HG03066 (cell line): ENCODE measurements around the gene AHSG.
"Not testable (repeated sequence)": the region's sequence is repeated elsewhere in the genome, so short reads cannot be mapped to it uniquely, and the experiment has no call there.

Experiments
- ATAC-seq: cut with Tn5 transposase; IDR thresholded peaks from one replicate; pipeline ENCODE4 v1.9.1; 2021; ENCODE audit warnings: low read depth; ENCODE audit not compliant: unreplicated experiment

The AHSG gene

GRCh38 chr3:186612721-186613636, at the start of gene AHSG:
AHSG (plus strand) TSS chr3:186613060; CDS start chr3:186613142, 82 bp downstream.
- no peak for ATAC-seq

- ATAC-seq = no peak
Measured at GRCh38 chr3:186564586-186564985, 48.3 kb upstream of the AHSG start.

- no peak for ATAC-seq
Measured at GRCh38 chr3:186566772-186567071, 46.1 kb upstream of the AHSG start.

GRCh38 chr3:186567072-186567921, 45.6 kb upstream of the AHSG start, which contains the start of gene TBCCD1:
TBCCD1 (minus strand) TSS chr3:186567339; CDS start chr3:186564329, 3,010 bp downstream.
- ATAC-seq = peak; percentile 34

GRCh38 chr3:186569361-186569760, 43.5 kb upstream of the AHSG start:
- ATAC-seq = not testable (repeated sequence)

- ATAC-seq = no peak
Measured at GRCh38 chr3:186569779-186570095, 43.1 kb upstream of the AHSG start.

GRCh38 chr3:186570096-186570940, 42.5 kb upstream of the AHSG start, which contains the start of gene DNAJB11:
DNAJB11 (plus strand) TSS chr3:186570720; CDS start chr3:186570898, 178 bp downstream.
- peak; percentile 85 for ATAC-seq

GRCh38 chr3:186570941-186571643, 41.8 kb upstream of the AHSG start:
- ATAC-seq = no peak

GRCh38 chr3:186571644-186572013, 41.2 kb upstream of the AHSG start:
- no peak for ATAC-seq

- no peak for ATAC-seq
Measured at GRCh38 chr3:186577521-186577920, 35.3 kb upstream of the AHSG start.

GRCh38 chr3:186580785-186581184, 32.1 kb upstream of the AHSG start:
- ATAC-seq = no peak

GRCh38 chr3:186582541-186582940, 30.3 kb upstream of the AHSG start:
- ATAC-seq = no peak

- no peak for ATAC-seq
Measured at GRCh38 chr3:186583831-186584230, 29.0 kb upstream of the AHSG start.

- ATAC-seq = not testable (repeated sequence)
Measured at GRCh38 chr3:186586245-186586644, 26.6 kb upstream of the AHSG start.

- ATAC-seq = no peak
Measured at GRCh38 chr3:186587183-186587582, 25.7 kb upstream of the AHSG start.

- no peak for ATAC-seq
Measured at GRCh38 chr3:186588632-186589031, 24.2 kb upstream of the AHSG start.

GRCh38 chr3:186589121-186589520, 23.7 kb upstream of the AHSG start:
- no peak for ATAC-seq

- ATAC-seq = no peak
Measured at GRCh38 chr3:186589856-186590579, 22.8 kb upstream of the AHSG start.

GRCh38 chr3:186590580-186591295, 22.1 kb upstream of the AHSG start:
- ATAC-seq = no peak
